IPS DF 4.7 (cell line): Measurements from ENCODE around the gene HTRA3.

Experiments
- DNase-seq: peaks from one replicate; pipeline ENCODE4 v3.0.0-alpha.2; 2013; ENCODE audit warnings: low spot score; ENCODE audit errors: extremely low read depth

The HTRA3 gene

DNA sequence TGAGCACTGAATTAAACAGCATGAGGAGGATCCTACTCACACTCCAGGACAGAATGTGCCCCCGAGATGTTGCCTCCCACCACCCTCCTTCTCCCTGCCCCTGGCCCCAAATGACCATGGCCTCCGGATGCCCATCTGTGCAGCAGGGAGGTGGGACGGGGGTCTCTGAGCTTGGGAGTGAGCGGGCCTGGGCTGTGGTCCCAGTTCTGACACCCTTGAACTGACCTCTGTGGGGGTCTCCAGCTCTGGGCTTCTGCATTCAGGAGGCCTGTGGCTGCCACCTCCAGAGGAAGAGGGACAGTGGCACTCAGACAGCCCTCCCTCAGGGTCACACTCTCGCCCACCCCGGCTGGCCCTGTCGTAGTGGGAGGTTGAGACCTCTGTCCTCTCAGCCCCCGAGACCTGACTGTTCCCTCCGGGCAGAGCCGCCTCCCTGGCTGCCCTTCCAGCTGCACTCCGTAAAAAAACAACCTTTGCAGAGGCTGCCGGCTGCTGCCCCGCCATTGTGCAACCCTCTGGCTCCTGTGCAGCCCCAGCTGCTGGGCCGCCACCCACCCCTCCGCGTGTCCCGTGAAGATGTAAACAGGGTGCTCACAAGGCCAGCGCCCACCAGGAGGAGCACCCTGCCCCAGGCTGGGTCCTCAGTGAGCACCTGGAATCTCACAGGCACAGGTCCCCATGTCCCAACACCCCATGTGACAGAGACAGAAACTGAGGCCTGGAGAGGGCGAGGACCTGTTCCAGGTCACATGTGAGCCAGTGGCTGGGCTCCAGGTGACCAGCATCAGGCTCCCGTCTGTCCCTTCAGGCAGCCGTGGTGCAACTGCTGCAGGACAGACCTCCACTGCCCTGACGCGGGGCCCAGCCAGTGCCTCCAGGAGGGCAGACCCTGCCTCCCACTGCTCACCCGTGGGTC, 39.6 kb downstream of the HTRA3 start:
- DNase-seq = no peak

- no peak for DNase-seq
Measured at GRCh38 chr4:8310306-8310705, 40.8 kb downstream of the HTRA3 start.

- DNase-seq = no peak
Measured at GRCh38 chr4:8311101-8312068, 41.8 kb downstream of the HTRA3 start.

GRCh38 chr4:8312069-8312445, 42.5 kb downstream of the HTRA3 start:
- DNase-seq = no peak

DNA sequence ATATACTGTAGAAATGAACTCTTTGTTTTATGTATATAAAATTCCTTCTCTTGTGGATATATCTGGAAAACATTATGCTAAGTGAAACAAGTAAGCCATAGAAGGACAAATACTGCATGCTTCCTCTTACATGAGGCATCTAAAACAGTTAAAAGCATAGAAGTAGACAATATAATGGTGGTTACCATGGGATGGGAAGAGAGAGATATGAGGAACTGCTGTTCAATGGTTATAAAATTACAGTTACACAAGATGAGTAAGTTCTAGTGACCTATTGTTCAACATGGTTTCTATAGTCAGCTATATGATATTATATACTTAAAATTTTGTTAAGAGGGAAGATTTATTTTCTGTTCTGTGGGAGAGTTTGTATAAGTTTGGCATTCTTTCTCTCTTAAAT, 43.4 kb downstream of the HTRA3 start:
- no peak for DNase-seq

GRCh38 chr4:8314691-8315255, 45.2 kb downstream of the HTRA3 start:
- DNase-seq = no peak

- DNase-seq = peak; percentile 19
Measured at GRCh38 chr4:8315435-8316250, 46.1 kb downstream of the HTRA3 start.

DNA sequence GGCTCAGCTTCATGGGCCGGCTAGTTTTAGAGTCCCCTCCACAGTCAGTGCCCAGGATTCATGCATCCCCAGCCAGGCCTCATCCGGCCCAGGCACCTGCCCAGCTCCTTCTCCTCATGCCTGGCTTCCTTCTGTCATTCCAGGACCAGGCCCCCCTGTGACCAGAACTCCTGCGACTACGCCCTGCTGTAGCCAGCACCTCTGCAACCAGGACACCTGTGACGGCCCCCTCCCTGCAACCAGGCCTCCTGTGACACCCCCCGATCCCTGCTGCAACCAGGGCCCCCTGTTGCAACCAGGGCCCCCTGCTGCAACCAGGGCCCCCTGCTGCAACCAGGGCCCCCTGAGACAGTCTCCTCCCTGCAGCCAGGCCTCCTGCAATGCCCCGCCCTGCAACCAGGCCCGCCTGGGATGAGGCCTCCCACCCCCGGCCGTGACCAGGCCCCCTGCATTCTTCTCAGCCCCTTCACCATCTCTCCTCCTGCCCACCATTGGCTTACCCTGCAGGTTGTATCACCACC, 46.8 kb downstream of the HTRA3 start:
- DNase-seq = no peak

DNA sequence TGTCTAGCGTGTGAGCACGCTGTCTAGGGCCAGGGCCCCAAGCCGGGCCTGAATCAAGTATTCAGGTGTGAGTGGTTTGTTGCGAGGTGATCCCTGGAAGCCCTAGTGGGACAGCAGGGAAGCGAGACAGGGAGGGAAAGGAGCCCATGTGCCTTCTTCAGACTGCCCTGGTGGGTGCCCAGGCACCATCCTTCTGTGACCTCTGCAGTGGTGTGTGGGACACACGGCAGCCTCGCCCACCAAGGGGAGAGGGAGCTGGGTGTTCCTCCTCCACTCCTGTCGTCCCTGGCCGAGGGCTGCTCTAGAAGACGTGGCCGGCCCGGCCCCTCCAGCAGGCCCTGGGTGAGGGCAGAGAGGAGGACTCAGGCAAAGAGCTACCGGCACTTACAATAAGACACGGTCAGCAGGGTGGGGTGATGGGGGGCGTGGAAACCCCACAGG, 47.4 kb downstream of the HTRA3 start:
- DNase-seq = no peak

GRCh38 chr4:8317474-8317873, 47.9 kb downstream of the HTRA3 start:
- no peak for DNase-seq

- no peak for DNase-seq
Measured at GRCh38 chr4:8318509-8318908, 49.0 kb downstream of the HTRA3 start.

GRCh38 chr4:8319061-8319460, 49.5 kb downstream of the HTRA3 start:
- no peak for DNase-seq

DNA sequence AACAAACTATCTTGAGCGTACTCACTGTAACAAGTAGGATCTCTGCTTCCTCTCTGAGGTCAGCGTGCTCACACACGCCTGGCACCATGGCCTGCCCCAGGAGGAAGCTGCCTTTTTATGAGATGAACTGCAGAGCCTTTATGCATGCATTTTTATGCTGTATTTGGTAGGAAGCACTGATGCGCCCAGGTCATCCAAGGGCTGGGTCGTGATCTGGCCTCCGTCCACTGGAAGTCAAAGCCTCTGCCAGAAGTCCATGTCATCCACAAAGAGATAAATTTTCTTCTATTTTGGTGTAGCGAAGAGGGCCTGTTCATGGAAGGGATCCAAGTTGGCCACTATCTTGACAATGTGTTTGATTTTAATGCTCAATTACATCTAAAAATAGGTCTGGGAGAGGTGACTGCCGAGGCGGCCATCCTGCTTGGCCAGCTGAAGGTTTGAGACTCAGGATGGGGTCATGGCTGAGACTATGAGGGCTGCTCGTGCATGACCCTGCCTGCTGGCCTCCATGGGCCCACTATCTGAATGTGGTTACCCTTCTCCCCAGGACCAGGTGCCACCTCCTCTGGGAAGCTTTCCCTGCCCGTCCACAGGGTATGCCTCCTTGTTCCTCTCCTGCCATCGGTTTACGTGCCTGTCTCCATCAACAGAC, 50.3 kb downstream of the HTRA3 start:
- DNase-seq = no peak

GRCh38 chr4:8320386-8320750, 50.8 kb downstream of the HTRA3 start:
- no peak for DNase-seq

GRCh38 chr4:8321220-8321619, 51.7 kb downstream of the HTRA3 start:
- DNase-seq = no peak

DNA sequence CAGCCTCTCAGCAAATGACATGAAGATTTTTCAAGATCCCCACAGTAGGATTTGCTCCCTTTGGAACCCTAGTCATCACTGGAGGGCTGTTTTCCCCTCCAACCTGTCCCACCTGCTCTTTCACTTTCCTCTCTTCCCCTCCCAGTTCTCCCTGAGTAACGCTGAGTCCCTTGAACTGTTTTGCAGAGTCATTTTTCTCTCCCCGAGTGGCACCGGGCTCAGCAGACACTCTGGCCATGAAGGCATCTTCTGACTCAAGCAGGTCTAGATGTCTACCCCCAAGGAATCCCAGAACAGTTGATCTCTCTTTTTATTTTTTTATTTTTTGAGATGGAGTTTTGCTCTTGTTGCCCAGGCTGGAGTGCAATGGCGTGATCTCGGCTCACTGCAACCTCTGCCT, 52.2 kb downstream of the HTRA3 start:
- DNase-seq = no peak

DNA sequence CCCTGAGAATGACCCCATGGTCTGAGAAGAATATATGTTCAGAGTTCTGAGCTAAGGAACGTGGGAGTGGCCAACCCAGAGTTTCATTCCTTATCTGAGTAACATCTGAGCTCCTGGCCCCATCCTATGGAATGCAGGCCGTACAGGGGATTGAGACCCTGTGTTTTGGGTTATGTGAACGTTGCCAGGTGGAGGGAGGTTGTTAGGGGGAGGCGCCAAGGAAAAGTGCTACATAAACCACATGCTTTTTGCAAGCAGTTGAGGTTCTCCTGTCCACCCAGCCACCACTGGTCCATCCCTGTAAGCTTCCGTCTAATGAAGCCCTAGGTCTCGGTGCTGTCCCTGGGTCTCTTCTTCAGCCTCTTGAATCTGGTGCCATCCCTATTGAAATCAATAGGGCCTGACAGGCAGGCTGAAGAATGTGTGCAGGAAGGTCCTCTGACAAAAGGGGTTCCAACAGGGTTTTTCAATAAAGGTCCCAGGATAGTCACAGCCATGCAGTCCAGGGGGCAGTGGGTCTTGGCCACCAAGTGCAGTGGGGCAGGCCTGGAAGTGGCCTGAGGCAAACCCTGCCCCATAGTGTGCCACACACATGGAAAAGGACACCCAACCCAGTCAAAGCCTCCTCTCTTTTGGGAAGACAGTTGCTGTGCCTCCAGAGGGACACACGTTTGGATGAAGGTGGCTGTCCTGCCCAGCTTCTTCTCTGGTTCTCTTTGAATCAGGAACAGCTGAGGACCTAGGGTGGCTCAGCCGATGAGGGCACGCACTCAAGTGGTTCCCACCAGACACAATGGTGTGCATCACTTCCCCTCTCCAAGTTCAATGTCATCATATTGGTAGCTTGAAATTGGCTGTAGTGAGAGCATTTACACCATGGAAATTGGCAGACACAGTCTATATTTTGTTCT, 53.5 kb downstream of the HTRA3 start:
- DNase-seq = no peak

GRCh38 chr4:8323947-8324555, 54.5 kb downstream of the HTRA3 start:
- DNase-seq = no peak
